Measurements from ENCODE around the gene SOHLH1.

The SOHLH1 gene

GRCh38 chr9:135695036-135695435 is 4.2 kb downstream of the SOHLH1 start:
- no peaks in the 10 kb centered on the region for H3K9me3 ChIP-seq (ENCODE audit: control insufficient read depth in 1 of 2, low read length in 2 of 2)
- H3K27ac ChIP-seq (ENCODE audit: low read depth, low read length) = no peak overlapping the region
- H3K27me3 ChIP-seq (ENCODE audit: control insufficient read depth in 1 of 2, insufficient read depth in 2 of 2, low read length in 2 of 2) = no peaks in the 10 kb centered on the region
- H3K4me3 ChIP-seq (ENCODE audit: low read depth in 1 of 2, low read length in 2 of 2) = no peak overlapping the region
- H3K4me1 ChIP-seq (ENCODE audit: control insufficient read depth in 1 of 2, insufficient read depth in 2 of 2, low read length in 2 of 2) = no peaks in the 10 kb centered on the region
- no peaks in the 10 kb centered on the region for H3K36me3 ChIP-seq (ENCODE audit: control insufficient read depth in 1 of 2, insufficient read depth in 2 of 2, low read length in 2 of 2)
- H3K9ac ChIP-seq (ENCODE audit: low read depth in 1 of 2, low read length in 2 of 2) = no peak overlapping the region

GRCh38 chr9:135694414-135694813 is 4.9 kb downstream of the SOHLH1 start:
- H3K4me1 ChIP-seq (ENCODE audit: control insufficient read depth in 1 of 2, insufficient read depth in 2 of 2, low read length in 2 of 2) = no peaks in the 10 kb centered on the region
- no peak overlapping the region for H3K9ac ChIP-seq (ENCODE audit: low read depth in 1 of 2, low read length in 2 of 2)
- no peaks in the 10 kb centered on the region for H3K27me3 ChIP-seq (ENCODE audit: control insufficient read depth in 1 of 2, insufficient read depth in 2 of 2, low read length in 2 of 2)
- no peaks in the 10 kb centered on the region for H3K36me3 ChIP-seq (ENCODE audit: control insufficient read depth in 1 of 2, insufficient read depth in 2 of 2, low read length in 2 of 2)
- H3K27ac ChIP-seq (ENCODE audit: low read depth, low read length) = no peak overlapping the region
- H3K4me3 ChIP-seq (ENCODE audit: low read depth in 1 of 2, low read length in 2 of 2) = no peak overlapping the region
- H3K9me3 ChIP-seq (ENCODE audit: control insufficient read depth in 1 of 2, low read length in 2 of 2) = no peaks in the 10 kb centered on the region

DNA sequence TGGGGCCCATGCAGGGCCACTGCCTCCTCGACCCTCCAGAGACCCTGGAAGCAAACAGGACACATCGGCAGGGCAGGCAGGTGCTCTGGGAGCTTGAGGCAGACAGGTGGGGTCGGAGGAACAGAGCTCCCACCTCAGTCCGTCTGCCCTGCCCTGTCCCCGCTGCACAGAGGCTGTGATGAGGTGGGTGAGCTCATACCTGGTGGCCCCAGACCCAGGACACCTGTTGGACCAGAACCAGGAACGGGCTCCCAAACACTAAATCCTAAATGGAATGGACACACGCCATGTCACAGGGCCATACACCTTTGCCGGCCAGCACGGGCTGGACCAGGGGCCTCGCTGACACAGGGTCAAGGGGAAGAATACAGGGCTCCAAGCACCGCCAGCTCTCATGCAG is 5.5 kb downstream of the SOHLH1 start:
- Histone ChIP-seq H3K27ac (ENCODE audit: low read depth, low read length) (no peak overlapping the region), H3K27me3 (ENCODE audit: control insufficient read depth in 1 of 2, insufficient read depth in 2 of 2, low read length in 2 of 2) (no peaks in the 10 kb centered on the region), H3K4me1 (ENCODE audit: control insufficient read depth in 1 of 2, insufficient read depth in 2 of 2, low read length in 2 of 2) (no peaks in the 10 kb centered on the region), H3K9me3 (ENCODE audit: control insufficient read depth in 1 of 2, low read length in 2 of 2) (no peaks in the 10 kb centered on the region), H3K36me3 (ENCODE audit: control insufficient read depth in 1 of 2, insufficient read depth in 2 of 2, low read length in 2 of 2) (no peaks in the 10 kb centered on the region), H3K9ac (ENCODE audit: low read depth in 1 of 2, low read length in 2 of 2) (no peak overlapping the region), H3K4me3 (ENCODE audit: low read depth in 1 of 2, low read length in 2 of 2) (no peak overlapping the region)

DNA sequence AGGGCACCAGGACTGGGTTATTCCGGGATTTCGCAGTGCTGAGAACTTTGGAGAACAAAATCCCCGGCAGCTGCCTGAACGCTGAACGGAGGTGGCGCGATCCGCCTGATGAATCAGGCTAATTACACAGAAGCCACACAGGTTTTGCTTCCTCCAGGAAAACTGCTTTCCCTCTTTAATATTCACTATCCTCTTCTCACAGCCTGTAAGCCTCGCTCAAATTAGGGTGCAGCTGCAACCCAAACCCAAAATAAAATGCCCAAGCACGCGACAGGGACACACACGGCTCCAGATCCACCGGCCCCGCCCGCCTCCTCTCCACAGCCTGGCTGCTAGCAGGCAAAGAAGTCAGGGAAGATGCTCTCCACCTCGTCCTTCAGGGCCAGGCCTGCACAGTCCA is 6.0 kb downstream of the SOHLH1 start:
- Histone ChIP-seq H3K4me1 (ENCODE audit: control insufficient read depth in 1 of 2, insufficient read depth in 2 of 2, low read length in 2 of 2) (no peaks in the 10 kb centered on the region), H3K9ac (ENCODE audit: low read depth in 1 of 2, low read length in 2 of 2) (no peak overlapping the region)

DNA sequence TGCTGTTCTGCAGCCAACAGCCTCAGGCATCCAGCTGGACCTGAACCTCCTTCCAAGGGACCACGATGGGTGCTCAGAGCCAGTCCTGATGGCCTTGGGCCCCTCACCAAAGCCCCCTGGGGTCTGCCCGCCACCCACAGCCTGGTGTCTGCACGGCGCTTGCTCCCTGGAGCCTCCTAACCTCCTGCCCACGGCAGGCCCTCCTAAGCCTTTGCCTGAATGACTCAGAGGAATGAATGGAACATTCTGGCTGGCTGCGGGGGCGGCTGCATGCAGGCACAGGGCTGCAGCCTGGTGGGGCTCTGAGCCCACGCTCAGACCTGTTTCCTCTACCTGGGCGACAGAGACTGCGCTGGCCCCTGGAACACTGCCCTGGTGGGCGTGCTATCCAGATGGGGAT is 6.9 kb downstream of the SOHLH1 start:
- H3K36me3 ChIP-seq (ENCODE audit: control insufficient read depth in 1 of 2, insufficient read depth in 2 of 2, low read length in 2 of 2) = no peaks in the 10 kb centered on the region
- no peaks in the 10 kb centered on the region for H3K4me1 ChIP-seq (ENCODE audit: control insufficient read depth in 1 of 2, insufficient read depth in 2 of 2, low read length in 2 of 2)
- no peak overlapping the region for H3K27ac ChIP-seq (ENCODE audit: low read depth, low read length)
- no peak overlapping the region for H3K9ac ChIP-seq (ENCODE audit: low read depth in 1 of 2, low read length in 2 of 2)
- no peak overlapping the region for H3K4me3 ChIP-seq (ENCODE audit: low read depth in 1 of 2, low read length in 2 of 2)
- no peaks in the 10 kb centered on the region for H3K9me3 ChIP-seq (ENCODE audit: control insufficient read depth in 1 of 2, low read length in 2 of 2)
- H3K27me3 ChIP-seq (ENCODE audit: control insufficient read depth in 1 of 2, insufficient read depth in 2 of 2, low read length in 2 of 2) = no peaks in the 10 kb centered on the region

More for the DNA sequence above, 6.0 kb downstream of the SOHLH1 start:
- H3K4me3 ChIP-seq (ENCODE audit: low read depth in 1 of 2, low read length in 2 of 2) = no peak overlapping the region
- H3K36me3 ChIP-seq (ENCODE audit: control insufficient read depth in 1 of 2, insufficient read depth in 2 of 2, low read length in 2 of 2) = no peaks in the 10 kb centered on the region
- H3K27ac ChIP-seq (ENCODE audit: low read depth, low read length) = no peak overlapping the region
- no peaks in the 10 kb centered on the region for H3K9me3 ChIP-seq (ENCODE audit: control insufficient read depth in 1 of 2, low read length in 2 of 2)
- no peaks in the 10 kb centered on the region for H3K27me3 ChIP-seq (ENCODE audit: control insufficient read depth in 1 of 2, insufficient read depth in 2 of 2, low read length in 2 of 2)

DNA sequence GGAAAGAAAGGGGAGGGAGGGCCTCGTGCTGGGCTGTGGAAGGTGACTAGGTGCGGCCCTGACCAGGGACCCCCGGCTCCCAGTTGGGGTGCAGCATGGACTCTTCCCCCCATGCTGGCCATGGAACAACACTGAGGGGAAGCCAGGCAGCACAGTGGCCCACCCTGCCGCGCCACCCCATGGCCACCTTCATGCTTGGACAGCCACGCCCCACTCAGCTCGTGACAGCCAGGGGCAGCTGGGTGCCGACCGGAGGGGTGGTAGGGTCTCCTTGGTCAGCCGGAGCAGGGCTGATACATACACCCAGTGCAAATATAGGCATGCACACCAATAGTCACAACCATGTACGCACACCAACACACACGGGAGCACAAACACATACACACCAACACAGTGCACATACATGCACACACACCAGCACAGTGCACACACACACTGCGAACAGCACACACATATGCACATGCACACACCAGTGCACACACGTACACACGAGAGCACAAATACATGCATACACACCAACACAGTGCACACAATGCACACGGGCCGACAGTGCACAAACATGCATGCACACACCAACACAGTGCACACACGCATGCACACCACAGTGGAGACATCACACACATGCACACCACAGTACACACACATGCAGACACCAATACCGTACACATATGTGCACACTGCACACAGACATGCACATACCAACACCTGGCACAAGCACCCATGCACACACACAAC is 8.3 kb downstream of the SOHLH1 start:
- Histone ChIP-seq H3K36me3 (ENCODE audit: control insufficient read depth in 1 of 2, insufficient read depth in 2 of 2, low read length in 2 of 2) (no peaks in the 10 kb centered on the region), H3K9ac (ENCODE audit: low read depth in 1 of 2, low read length in 2 of 2) (no peak overlapping the region), H3K27me3 (ENCODE audit: control insufficient read depth in 1 of 2, insufficient read depth in 2 of 2, low read length in 2 of 2) (no peaks in the 10 kb centered on the region), H3K4me3 (ENCODE audit: low read depth in 1 of 2, low read length in 2 of 2) (no peak overlapping the region), H3K4me1 (ENCODE audit: control insufficient read depth in 1 of 2, insufficient read depth in 2 of 2, low read length in 2 of 2) (no peaks in the 10 kb centered on the region), H3K27ac (ENCODE audit: low read depth, low read length) (no peak overlapping the region), H3K9me3 (ENCODE audit: control insufficient read depth in 1 of 2, low read length in 2 of 2) (no peaks in the 10 kb centered on the region)

GRCh38 chr9:135689011-135689410 is 10.3 kb downstream of the SOHLH1 start:
- Histone ChIP-seq H3K27ac (ENCODE audit: low read depth, low read length) (no peak overlapping the region), H3K9ac (ENCODE audit: low read depth in 1 of 2, low read length in 2 of 2) (no peak overlapping the region), H3K27me3 (ENCODE audit: control insufficient read depth in 1 of 2, insufficient read depth in 2 of 2, low read length in 2 of 2) (no peaks in the 10 kb centered on the region), H3K9me3 (ENCODE audit: control insufficient read depth in 1 of 2, low read length in 2 of 2) (no peaks in the 10 kb centered on the region), H3K36me3 (ENCODE audit: control insufficient read depth in 1 of 2, insufficient read depth in 2 of 2, low read length in 2 of 2) (no peaks in the 10 kb centered on the region), H3K4me1 (ENCODE audit: control insufficient read depth in 1 of 2, insufficient read depth in 2 of 2, low read length in 2 of 2) (no peaks in the 10 kb centered on the region), H3K4me3 (ENCODE audit: low read depth in 1 of 2, low read length in 2 of 2) (no peak overlapping the region)

- no peak overlapping the region for H3K9ac ChIP-seq (ENCODE audit: low read depth in 1 of 2, low read length in 2 of 2)
- H3K27me3 ChIP-seq (ENCODE audit: control insufficient read depth in 1 of 2, insufficient read depth in 2 of 2, low read length in 2 of 2) = no peaks in the 10 kb centered on the region
- no peak overlapping the region for H3K27ac ChIP-seq (ENCODE audit: low read depth, low read length)
Observed at GRCh38 chr9:135687216-135687615, 12.1 kb downstream of the SOHLH1 start.

DNA sequence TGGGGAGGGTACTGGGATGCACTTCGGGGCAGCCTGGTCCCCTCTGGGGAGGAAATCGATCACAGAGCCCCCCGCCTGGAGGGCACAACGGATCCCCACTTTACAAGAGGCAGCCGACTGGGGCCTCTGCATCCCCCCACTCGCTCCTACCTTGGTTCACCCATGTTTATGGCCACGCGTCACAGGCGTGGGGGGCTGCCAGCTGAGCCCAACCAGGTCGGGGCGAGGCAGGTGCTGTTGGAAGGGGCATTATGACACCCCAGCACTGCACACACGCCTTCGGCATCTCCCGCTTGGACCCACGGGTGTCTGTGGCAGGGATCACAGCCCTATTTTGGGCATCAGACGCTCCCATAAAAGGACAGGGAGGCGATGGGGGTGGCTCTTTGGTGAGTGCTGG is 14.6 kb downstream of the SOHLH1 start:
- Histone ChIP-seq H3K27ac (ENCODE audit: low read depth, low read length) (no peak overlapping the region), H3K4me1 (ENCODE audit: control insufficient read depth in 1 of 2, insufficient read depth in 2 of 2, low read length in 2 of 2) (no peaks in the 10 kb centered on the region), H3K9ac (ENCODE audit: low read depth in 1 of 2, low read length in 2 of 2) (no peak overlapping the region), H3K27me3 (ENCODE audit: control insufficient read depth in 1 of 2, insufficient read depth in 2 of 2, low read length in 2 of 2) (no peaks in the 10 kb centered on the region), H3K4me3 (ENCODE audit: low read depth in 1 of 2, low read length in 2 of 2) (no peak overlapping the region), H3K9me3 (ENCODE audit: control insufficient read depth in 1 of 2, low read length in 2 of 2) (no peaks in the 10 kb centered on the region), H3K36me3 (ENCODE audit: control insufficient read depth in 1 of 2, insufficient read depth in 2 of 2, low read length in 2 of 2) (no peaks in the 10 kb centered on the region)

More at GRCh38 chr9:135687216-135687615, 12.1 kb downstream of the SOHLH1 start:
- H3K4me3 ChIP-seq (ENCODE audit: low read depth in 1 of 2, low read length in 2 of 2) = no peak overlapping the region
- no peaks in the 10 kb centered on the region for H3K4me1 ChIP-seq (ENCODE audit: control insufficient read depth in 1 of 2, insufficient read depth in 2 of 2, low read length in 2 of 2)
- H3K36me3 ChIP-seq (ENCODE audit: control insufficient read depth in 1 of 2, insufficient read depth in 2 of 2, low read length in 2 of 2) = no peaks in the 10 kb centered on the region
- no peaks in the 10 kb centered on the region for H3K9me3 ChIP-seq (ENCODE audit: control insufficient read depth in 1 of 2, low read length in 2 of 2)

DNA sequence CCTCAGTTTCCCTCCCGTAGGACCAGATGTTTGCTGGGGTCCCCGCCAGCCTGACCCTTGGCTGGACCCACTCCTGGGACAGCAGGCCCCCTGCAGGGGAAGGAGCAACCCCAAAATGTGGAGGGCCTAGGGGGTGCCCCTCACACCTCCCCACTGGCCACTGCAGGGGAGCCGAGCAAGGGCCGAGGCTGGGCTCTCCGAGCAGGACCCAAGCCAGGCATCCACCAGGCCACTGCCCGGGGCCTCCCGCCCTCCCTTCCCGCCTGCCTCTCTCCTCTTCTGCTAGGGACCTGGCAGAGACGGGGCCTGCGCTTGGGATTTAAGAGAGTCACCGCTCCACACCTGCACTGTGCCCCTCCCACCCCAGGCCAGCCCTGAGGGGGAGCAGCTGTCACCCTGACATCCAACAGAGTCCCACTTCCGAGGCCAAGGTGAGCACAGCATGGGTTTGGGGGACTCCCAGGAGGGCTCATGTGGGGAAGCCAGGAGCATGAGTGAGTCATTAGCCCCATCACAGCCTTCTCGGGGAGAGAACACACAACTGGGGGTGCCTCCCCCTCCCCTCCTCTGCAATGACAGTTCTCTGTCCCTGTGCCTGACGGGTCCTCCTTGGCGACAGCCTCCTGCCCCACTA is 15.8 kb downstream of the SOHLH1 start:
- Histone ChIP-seq H3K27ac (ENCODE audit: low read depth, low read length) (no peak overlapping the region), H3K4me3 (ENCODE audit: low read depth in 1 of 2, low read length in 2 of 2) (no peak overlapping the region), H3K9ac (ENCODE audit: low read depth in 1 of 2, low read length in 2 of 2) (no peak overlapping the region), H3K4me1 (ENCODE audit: control insufficient read depth in 1 of 2, insufficient read depth in 2 of 2, low read length in 2 of 2) (no peaks in the 10 kb centered on the region), H3K27me3 (ENCODE audit: control insufficient read depth in 1 of 2, insufficient read depth in 2 of 2, low read length in 2 of 2) (no peaks in the 10 kb centered on the region), H3K9me3 (ENCODE audit: control insufficient read depth in 1 of 2, low read length in 2 of 2) (no peaks in the 10 kb centered on the region), H3K36me3 (ENCODE audit: control insufficient read depth in 1 of 2, insufficient read depth in 2 of 2, low read length in 2 of 2) (no peaks in the 10 kb centered on the region)

All from duodenal mucosa (tissue), 2 donors.